Osteoblast (primary cell): Measurements from ENCODE around the gene LPCAT3. TPM values are rescaled to one million over a fixed set of nuclear protein-coding genes. Genes with fewer than 3 reads are reported as not detected.

Experiments
- DNase-seq: peaks from one replicate; pipeline ENCODE4 v3.0.0; 2011; ENCODE audit warnings: low spot score, mixed read lengths; ENCODE audit not compliant: insufficient read length; ENCODE audit errors: missing footprints
- H2AFZ ChIP-seq: 2 replicates; pipeline ENCODE4 v1.6.0; 2011; ENCODE audit warnings: mild to moderate bottlenecking, low read length
- H3K27ac ChIP-seq: 2 replicates; pipeline ENCODE4 v1.5.1; 2011; ENCODE audit warnings: mild to moderate bottlenecking, low read depth, low read length, moderate library complexity
- H3K27me3 ChIP-seq: 2 replicates; pipeline ENCODE4 v1.6.0; 2012; ENCODE audit warnings: mild to moderate bottlenecking, control low read depth, inconsistent platforms, low read length, moderate library complexity; ENCODE audit not compliant: insufficient read depth
- H3K36me3 ChIP-seq: 2 replicates; pipeline ENCODE4 v1.5.1; 2011; ENCODE audit warnings: mild to moderate bottlenecking, low read length, control low read depth, moderate library complexity; ENCODE audit not compliant: insufficient read depth
- H3K4me1 ChIP-seq: 2 replicates; pipeline ENCODE4 v1.5.1; 2011; ENCODE audit warnings: mild to moderate bottlenecking, low read length, control low read depth, moderate library complexity; ENCODE audit not compliant: insufficient read depth
- H3K4me2 ChIP-seq: 2 replicates; pipeline ENCODE4 v1.6.0; 2011; ENCODE audit warnings: mild to moderate bottlenecking, low read length; ENCODE audit not compliant: insufficient read depth
- H3K4me3 ChIP-seq: fragments of 200-600 bp; sonication (generic); 3 replicates; pipeline ENCODE4 v1.5.1; 2012; ENCODE audit warnings: mild to moderate bottlenecking, low read length, inconsistent platforms; ENCODE audit not compliant: insufficient read depth
- H3K79me2 ChIP-seq: 2 replicates; pipeline ENCODE4 v1.6.0; 2012; ENCODE audit warnings: mild to moderate bottlenecking, low read length, control low read depth, inconsistent platforms; ENCODE audit not compliant: insufficient read depth
- H3K9me3 ChIP-seq: 2 replicates; pipeline ENCODE4 v1.5.1; 2011; ENCODE audit warnings: low read depth, low read length, control low read depth
- H4K20me1 ChIP-seq: 2 replicates; pipeline ENCODE4 v1.6.0; 2012; ENCODE audit warnings: mild to moderate bottlenecking, low read length, control low read depth; ENCODE audit not compliant: insufficient read depth
- total RNA-seq: library from RNA; depleted of rRNA; stranded (reverse); fragments of >200 nt; gene quantifications from 2 replicates; pipeline ENCODE4 v1.2.3, GENCODE V29; 2012
- TF ChIP-seq, protein P1 (sequence below): IDR thresholded peaks from 2 replicates; pipeline ENCODE4 v1.5.1; 2011; ENCODE audit warnings: mild to moderate bottlenecking, low read depth, low read length, moderate library complexity; ENCODE audit errors: extremely low read depth

LPCAT3 gene
- total RNA-seq, 1 donor, result 20.3 TPM

DNA sequence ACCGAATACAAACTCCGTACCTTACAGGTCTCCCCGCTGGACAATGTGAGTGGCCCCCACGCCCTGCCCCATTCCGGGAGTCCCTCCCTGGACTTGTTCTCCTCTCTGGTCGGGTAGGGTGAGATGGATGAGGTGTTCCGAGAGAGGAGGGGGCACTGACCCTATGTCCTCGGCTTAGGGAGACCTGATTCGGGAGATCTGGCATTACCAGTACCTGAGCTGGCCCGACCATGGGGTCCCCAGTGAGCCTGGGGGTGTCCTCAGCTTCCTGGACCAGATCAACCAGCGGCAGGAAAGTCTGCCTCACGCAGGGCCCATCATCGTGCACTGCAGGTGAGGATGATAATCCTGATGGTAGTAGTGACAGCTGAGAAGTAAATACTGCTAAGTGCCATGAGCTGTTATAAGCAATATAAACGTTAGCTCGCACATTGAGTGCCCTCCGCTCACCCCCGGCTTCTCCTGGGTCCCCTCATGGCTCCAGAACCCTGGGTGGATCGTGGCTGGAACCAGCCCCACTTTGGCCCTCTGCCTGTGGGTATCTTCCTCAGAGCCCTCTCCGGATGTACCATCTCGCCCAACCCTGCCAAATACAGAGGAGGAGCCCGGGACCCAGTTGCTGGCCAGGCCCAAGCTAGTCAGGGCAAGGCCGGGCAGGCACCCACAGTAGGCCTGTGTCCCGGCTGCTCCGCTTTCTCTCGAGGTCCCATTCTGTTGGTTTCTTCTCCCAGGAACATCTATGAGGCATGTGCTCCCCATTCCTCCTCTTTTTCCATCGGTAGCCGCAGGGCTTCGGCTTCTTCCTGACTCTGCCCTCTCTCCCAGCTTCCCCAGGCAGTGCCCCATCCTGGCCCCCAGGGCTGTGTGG lies 60.3 kb downstream of the LPCAT3 start:
- H3K4me1 ChIP-seq, result peaks cover 28% of the 10 kb centered on the region
- no peaks in the 10 kb centered on the region for H3K27me3 ChIP-seq
- no peak overlapping the region for H3K4me2 ChIP-seq
- TF ChIP-seq, protein P1, sequence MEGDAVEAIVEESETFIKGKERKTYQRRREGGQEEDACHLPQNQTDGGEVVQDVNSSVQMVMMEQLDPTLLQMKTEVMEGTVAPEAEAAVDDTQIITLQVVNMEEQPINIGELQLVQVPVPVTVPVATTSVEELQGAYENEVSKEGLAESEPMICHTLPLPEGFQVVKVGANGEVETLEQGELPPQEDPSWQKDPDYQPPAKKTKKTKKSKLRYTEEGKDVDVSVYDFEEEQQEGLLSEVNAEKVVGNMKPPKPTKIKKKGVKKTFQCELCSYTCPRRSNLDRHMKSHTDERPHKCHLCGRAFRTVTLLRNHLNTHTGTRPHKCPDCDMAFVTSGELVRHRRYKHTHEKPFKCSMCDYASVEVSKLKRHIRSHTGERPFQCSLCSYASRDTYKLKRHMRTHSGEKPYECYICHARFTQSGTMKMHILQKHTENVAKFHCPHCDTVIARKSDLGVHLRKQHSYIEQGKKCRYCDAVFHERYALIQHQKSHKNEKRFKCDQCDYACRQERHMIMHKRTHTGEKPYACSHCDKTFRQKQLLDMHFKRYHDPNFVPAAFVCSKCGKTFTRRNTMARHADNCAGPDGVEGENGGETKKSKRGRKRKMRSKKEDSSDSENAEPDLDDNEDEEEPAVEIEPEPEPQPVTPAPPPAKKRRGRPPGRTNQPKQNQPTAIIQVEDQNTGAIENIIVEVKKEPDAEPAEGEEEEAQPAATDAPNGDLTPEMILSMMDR, result no peak
- no peak overlapping the region for H3K27ac ChIP-seq
- DNase-seq, result no peak
- H3K4me3 ChIP-seq, result no peak overlapping the region
- H3K79me2 ChIP-seq, result no peaks in the 10 kb centered on the region
- no peak overlapping the region for H2AFZ ChIP-seq
- H3K9me3 ChIP-seq, result no peaks in the 10 kb centered on the region
- no peaks in the 10 kb centered on the region for H3K36me3 ChIP-seq
- H4K20me1 ChIP-seq, result no peaks in the 10 kb centered on the region

DNA sequence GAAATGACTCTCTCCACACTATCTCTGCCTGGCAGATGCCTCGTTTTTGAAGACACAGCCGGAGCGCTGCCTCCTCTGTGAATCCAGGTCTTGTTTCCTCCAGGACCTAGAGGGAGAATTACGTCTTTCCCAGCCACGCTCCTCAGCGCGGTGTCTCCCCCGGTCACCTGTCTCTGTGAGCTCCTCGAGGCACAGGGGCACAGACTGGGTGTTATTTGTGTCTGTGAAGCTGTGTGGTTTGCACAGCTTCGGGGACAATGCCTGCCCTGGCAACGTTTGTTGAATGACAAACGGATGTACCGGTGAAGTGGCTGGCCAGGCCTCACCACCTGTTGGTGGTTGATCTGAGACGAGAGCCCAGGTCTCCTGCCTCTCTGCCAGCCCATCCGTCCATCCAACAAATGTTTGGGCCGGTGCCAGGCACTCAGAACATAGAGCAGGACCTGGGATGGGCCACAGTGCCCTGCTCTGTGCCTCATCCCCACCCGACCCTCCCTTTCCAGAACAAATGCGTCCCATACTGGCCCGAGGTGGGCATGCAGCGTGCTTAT lies 61.0 kb downstream of the LPCAT3 start:
- Histone ChIP-seq H3K4me2 (no peak overlapping the region), H3K9me3 (no peaks in the 10 kb centered on the region), H4K20me1 (no peaks in the 10 kb centered on the region), H3K4me1 (peaks cover 26% of the 10 kb centered on the region), H3K27me3 (no peaks in the 10 kb centered on the region), H2AFZ (no peak overlapping the region), H3K79me2 (no peaks in the 10 kb centered on the region), H3K36me3 (no peaks in the 10 kb centered on the region), H3K27ac (no peak overlapping the region), H3K4me3 (no peak overlapping the region)
- DNase-seq, result no peak
- TF ChIP-seq, protein P1, result no peak

DNA sequence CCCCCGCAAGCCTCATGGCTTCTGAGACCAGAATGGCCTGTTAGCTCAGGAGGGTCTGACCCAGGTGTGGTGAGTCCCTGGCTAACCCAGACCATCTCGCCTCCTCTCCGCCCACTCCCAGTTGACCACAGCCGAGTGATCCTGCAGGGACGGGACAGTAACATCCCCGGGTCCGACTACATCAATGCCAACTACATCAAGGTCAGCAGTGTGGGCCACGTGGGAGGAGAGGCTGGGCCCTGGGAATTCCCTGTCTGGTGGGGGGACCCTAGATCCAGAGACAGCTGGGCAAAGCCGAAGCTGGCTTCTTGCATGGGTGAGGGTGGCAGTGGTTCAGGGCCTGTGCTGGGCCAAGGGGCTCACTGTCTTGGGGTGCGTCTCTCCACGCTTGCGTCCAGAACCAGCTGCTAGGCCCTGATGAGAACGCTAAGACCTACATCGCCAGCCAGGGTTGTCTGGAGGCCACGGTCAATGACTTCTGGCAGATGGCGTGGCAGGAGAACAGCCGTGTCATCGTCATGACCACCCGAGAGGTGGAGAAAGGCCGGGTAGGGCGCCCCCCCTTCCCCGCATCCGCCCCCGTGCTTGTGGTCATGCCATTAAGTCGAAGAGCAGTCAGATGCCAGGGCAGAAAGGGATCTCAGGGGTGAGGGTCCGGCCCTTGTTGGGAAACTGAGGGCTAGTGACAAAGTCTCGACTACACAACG lies 62.1 kb downstream of the LPCAT3 start:
- H3K4me2 ChIP-seq, result no peak overlapping the region
- no peak for DNase-seq
- H4K20me1 ChIP-seq, result no peaks in the 10 kb centered on the region
- TF ChIP-seq, protein P1, result no peak
- no peak overlapping the region for H3K27ac ChIP-seq
- no peaks in the 10 kb centered on the region for H3K27me3 ChIP-seq
- no peak overlapping the region for H3K4me3 ChIP-seq
- H3K79me2 ChIP-seq, result no peaks in the 10 kb centered on the region
- H3K9me3 ChIP-seq, result no peaks in the 10 kb centered on the region
- H2AFZ ChIP-seq, result no peak overlapping the region
- peaks cover 16% of the 10 kb centered on the region for H3K4me1 ChIP-seq
- H3K36me3 ChIP-seq, result no peaks in the 10 kb centered on the region
